Measurements from ENCODE around the gene GSTO1.

- TF ChIP-seq CTCF (IDR thresholded peaks at IDR 0.05; ENCODE audit: low read length) (no peak), EZH2 (optimal IDR thresholded peaks at IDR 0.05; ENCODE audit: low read depth, low read length) (no peak)
Measured at GRCh38 chr10:104231784-104232612, 22.7 kb upstream of the GSTO1 start, which contains the start of gene CFAP43.
